ENCODE results near the gene UVRAG. TPM values are rescaled to one million over a fixed set of nuclear protein-coding genes. Genes with fewer than 3 reads are reported as not detected.

Gene UVRAG
- polyA plus RNA-seq, 1 donor (not counting 4 experiments of a cell fraction or from before 2014, with no cell fraction given), result 11.9 TPM

DNA sequence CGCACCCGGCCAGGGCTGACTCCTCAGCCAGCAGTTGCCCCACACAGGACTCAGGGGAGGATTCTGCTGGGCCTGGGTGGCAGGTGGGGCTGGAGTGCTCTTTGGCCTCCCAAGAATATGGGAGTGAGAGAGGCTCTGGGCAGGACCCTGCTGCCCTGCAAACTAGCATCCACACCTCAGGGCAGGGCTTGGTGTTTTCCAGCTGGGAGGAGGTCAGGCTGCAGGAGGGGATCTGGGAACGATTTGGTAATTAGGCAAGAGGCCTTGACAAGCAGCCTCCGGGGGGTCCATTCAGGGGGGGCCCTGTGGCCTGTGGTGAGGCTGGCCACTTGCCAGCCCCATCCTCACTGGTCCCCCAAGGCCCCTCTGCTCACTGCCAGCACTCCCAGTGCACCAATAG is 355.5 kb downstream of the UVRAG start:
- H3K27me3 ChIP-seq (ENCODE audit: control insufficient read depth, extremely low read depth, insufficient read depth, low read length), result peaks cover 15% of the 10 kb centered on the region
- no peak overlapping the region for H3K4me2 ChIP-seq (ENCODE audit: control insufficient read depth, extremely low read depth, insufficient read depth, low read depth, low read length)
- no peak overlapping the region for H3K27ac ChIP-seq (ENCODE audit: control insufficient read depth, insufficient read depth, low read length)
- no peaks in the 10 kb centered on the region for H3K79me2 ChIP-seq (ENCODE audit: control insufficient read depth, insufficient read depth, low read length)
- H3K9me3 ChIP-seq (ENCODE audit: control insufficient read depth, low read depth, low read length), result no peaks in the 10 kb centered on the region
- no peaks in the 10 kb centered on the region for H3K4me1 ChIP-seq (ENCODE audit: control insufficient read depth, extremely low read depth, insufficient read depth, low read length)
- DNase-seq (ENCODE audit: low read depth, low spot score) (no peak), FAIRE-seq (no peak)
- TF ChIP-seq EZH2 (IDR thresholded peaks at IDR 0.05; ENCODE audit: low read length), result no peak
- TF ChIP-seq, protein P1, sequence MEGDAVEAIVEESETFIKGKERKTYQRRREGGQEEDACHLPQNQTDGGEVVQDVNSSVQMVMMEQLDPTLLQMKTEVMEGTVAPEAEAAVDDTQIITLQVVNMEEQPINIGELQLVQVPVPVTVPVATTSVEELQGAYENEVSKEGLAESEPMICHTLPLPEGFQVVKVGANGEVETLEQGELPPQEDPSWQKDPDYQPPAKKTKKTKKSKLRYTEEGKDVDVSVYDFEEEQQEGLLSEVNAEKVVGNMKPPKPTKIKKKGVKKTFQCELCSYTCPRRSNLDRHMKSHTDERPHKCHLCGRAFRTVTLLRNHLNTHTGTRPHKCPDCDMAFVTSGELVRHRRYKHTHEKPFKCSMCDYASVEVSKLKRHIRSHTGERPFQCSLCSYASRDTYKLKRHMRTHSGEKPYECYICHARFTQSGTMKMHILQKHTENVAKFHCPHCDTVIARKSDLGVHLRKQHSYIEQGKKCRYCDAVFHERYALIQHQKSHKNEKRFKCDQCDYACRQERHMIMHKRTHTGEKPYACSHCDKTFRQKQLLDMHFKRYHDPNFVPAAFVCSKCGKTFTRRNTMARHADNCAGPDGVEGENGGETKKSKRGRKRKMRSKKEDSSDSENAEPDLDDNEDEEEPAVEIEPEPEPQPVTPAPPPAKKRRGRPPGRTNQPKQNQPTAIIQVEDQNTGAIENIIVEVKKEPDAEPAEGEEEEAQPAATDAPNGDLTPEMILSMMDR (optimal IDR thresholded peaks at IDR 0.05 in 1 of 3, IDR thresholded peaks at IDR 0.05 in 1 of 3, conservative IDR thresholded peaks at IDR 0.05 in 1 of 3; ENCODE audit: extremely low read depth in 1 of 3, insufficient read depth in 2 of 3, low read length in 3 of 3), result no peak
- no peaks in the 10 kb centered on the region for H3K36me3 ChIP-seq (ENCODE audit: control insufficient read depth in 2 of 2, extremely low read depth in 1 of 2, insufficient read depth in 2 of 2, low read length in 2 of 2)
- no peaks in the 10 kb centered on the region for H4K20me1 ChIP-seq (ENCODE audit: control insufficient read depth, extremely low read depth, insufficient read depth, low read length)
- no peak overlapping the region for H2AFZ ChIP-seq (ENCODE audit: control insufficient read depth, low read length)
- H3K9me1 ChIP-seq (ENCODE audit: control insufficient read depth, extremely low read depth, insufficient read depth, low read length), result no peaks in the 10 kb centered on the region
- no peak overlapping the region for H3K9ac ChIP-seq (ENCODE audit: control insufficient read depth, extremely low read depth, insufficient read depth, low read length)
- H3K4me3 ChIP-seq (ENCODE audit: control insufficient read depth in 2 of 3, extremely low read depth in 1 of 3, insufficient read depth in 2 of 3, low read depth in 1 of 3, low read length in 3 of 3), result no peak overlapping the region
- dilution Hi-C loops (cut with MboI; ENCODE audit: extremely low pct_ligation_motif_present, low sequenced_read_pairs), result no loop called here

DNA sequence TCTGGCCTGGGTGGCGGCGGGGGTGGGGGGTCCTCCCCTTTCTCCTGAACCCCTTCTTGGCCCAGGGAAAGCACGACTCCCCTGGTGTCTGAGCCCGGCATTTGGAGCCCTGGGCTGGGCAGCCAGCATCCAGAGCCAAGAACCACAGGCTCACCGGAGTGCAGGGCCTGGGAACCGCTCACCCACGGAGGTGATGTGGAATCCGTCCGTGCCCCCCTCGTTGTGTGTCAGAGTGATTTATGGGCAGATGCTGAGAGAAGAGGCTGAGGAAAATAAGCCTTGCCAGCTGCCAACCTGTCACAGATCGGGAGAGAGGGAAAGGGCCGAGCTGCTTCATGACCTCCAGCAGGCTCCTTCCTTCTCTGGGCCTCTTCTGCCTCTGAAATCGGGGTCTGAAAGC is 357.6 kb downstream of the UVRAG start:
- Histone ChIP-seq H3K27me3 (ENCODE audit: control insufficient read depth, extremely low read depth, insufficient read depth, low read length) (peaks cover 15% of the 10 kb centered on the region), H3K9me1 (ENCODE audit: control insufficient read depth, extremely low read depth, insufficient read depth, low read length) (no peaks in the 10 kb centered on the region), H3K36me3 (ENCODE audit: control insufficient read depth in 2 of 2, extremely low read depth in 1 of 2, insufficient read depth in 2 of 2, low read length in 2 of 2) (no peaks in the 10 kb centered on the region), H3K4me1 (ENCODE audit: control insufficient read depth, extremely low read depth, insufficient read depth, low read length) (no peaks in the 10 kb centered on the region), H3K4me3 (ENCODE audit: control insufficient read depth in 2 of 3, extremely low read depth in 1 of 3, insufficient read depth in 2 of 3, low read depth in 1 of 3, low read length in 3 of 3) (no peak overlapping the region), H3K4me2 (ENCODE audit: control insufficient read depth, extremely low read depth, insufficient read depth, low read depth, low read length) (no peak overlapping the region), H3K27ac (ENCODE audit: control insufficient read depth, insufficient read depth, low read length) (no peak overlapping the region), H2AFZ (ENCODE audit: control insufficient read depth, low read length) (no peak overlapping the region), H3K79me2 (ENCODE audit: control insufficient read depth, insufficient read depth, low read length) (no peaks in the 10 kb centered on the region), H3K9me3 (ENCODE audit: control insufficient read depth, low read depth, low read length) (no peaks in the 10 kb centered on the region), H3K9ac (ENCODE audit: control insufficient read depth, extremely low read depth, insufficient read depth, low read length) (no peak overlapping the region), H4K20me1 (ENCODE audit: control insufficient read depth, extremely low read depth, insufficient read depth, low read length) (no peaks in the 10 kb centered on the region)
- DNase-seq (ENCODE audit: low read depth, low spot score) (no peak), FAIRE-seq (no peak)
- dilution Hi-C loops (cut with MboI; ENCODE audit: extremely low pct_ligation_motif_present, low sequenced_read_pairs), result no loop called here
- TF ChIP-seq, protein P1 (optimal IDR thresholded peaks at IDR 0.05 in 1 of 3, IDR thresholded peaks at IDR 0.05 in 1 of 3, conservative IDR thresholded peaks at IDR 0.05 in 1 of 3; ENCODE audit: extremely low read depth in 1 of 3, insufficient read depth in 2 of 3, low read length in 3 of 3), result no peak
- no peak for TF ChIP-seq EZH2 (IDR thresholded peaks at IDR 0.05; ENCODE audit: low read length)
